OCI-LY3 (cell line): ENCODE data around the gene NLE1.

Experiments
- CTCF ChIP-seq: fragments of 200-600, 300-600 bp; sonication (generic); IDR thresholded peaks from 2 replicates; pipeline ENCODE4 v1.5.1; 2014; ENCODE audit warnings: antibody characterized with exemption, low read length, low read depth
- EZH2phosphoT487 ChIP-seq: fragments of 200-600 bp; shearing (Covaris generic); IDR thresholded peaks from 2 replicates; pipeline ENCODE4 v1.6.1; 2018; ENCODE audit warnings: antibody characterized with exemption, mixed run types, low read depth

- TF ChIP-seq EZH2phosphoT487 (no peak), CTCF (no peak)
These were observed 12.1 kb downstream of the NLE1 start for GRCh38 chr17:35129973-35130351.
